ENCODE results near the gene CLCN3.

- TF ChIP-seq MAX (IDR thresholded peaks at IDR 0.05; ENCODE audit: low read depth, low read length) = no peak
- TF ChIP-seq, protein P1, sequence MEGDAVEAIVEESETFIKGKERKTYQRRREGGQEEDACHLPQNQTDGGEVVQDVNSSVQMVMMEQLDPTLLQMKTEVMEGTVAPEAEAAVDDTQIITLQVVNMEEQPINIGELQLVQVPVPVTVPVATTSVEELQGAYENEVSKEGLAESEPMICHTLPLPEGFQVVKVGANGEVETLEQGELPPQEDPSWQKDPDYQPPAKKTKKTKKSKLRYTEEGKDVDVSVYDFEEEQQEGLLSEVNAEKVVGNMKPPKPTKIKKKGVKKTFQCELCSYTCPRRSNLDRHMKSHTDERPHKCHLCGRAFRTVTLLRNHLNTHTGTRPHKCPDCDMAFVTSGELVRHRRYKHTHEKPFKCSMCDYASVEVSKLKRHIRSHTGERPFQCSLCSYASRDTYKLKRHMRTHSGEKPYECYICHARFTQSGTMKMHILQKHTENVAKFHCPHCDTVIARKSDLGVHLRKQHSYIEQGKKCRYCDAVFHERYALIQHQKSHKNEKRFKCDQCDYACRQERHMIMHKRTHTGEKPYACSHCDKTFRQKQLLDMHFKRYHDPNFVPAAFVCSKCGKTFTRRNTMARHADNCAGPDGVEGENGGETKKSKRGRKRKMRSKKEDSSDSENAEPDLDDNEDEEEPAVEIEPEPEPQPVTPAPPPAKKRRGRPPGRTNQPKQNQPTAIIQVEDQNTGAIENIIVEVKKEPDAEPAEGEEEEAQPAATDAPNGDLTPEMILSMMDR (IDR thresholded peaks at IDR 0.05; ENCODE audit: low read depth, low read length) = no peak
- TF ChIP-seq POLR2A (IDR thresholded peaks at IDR 0.05; ENCODE audit: extremely low read depth, insufficient read length) = no peak
Measured at GRCh38 chr4:169657470-169658107, 37.2 kb downstream of the CLCN3 start.

Data from NB4 (cell line).